H1 (cell line): ENCODE data around the gene PLTP.

Source experiments
- ATF3 ChIP-seq: IDR thresholded peaks from 2 replicates; pipeline ENCODE4 v1.6.1; 2011; ENCODE audit warnings: low read depth, mild to moderate bottlenecking, low read length; ENCODE audit not compliant: insufficient read depth
- CREB1 ChIP-seq: IDR thresholded peaks from 2 replicates; pipeline ENCODE4 v1.6.1; 2012; ENCODE audit warnings: inconsistent platforms
- CTCF ChIP-seq, 3 experiments: IDR thresholded peaks; 1 replicate in 2 of 3; 2 replicates in 1 of 3; pipeline versions ENCODE4 v1.5.1 to v1.6.1; 2011; ENCODE audit warnings: low read length in 3 of 3, mild to moderate bottlenecking in 3 of 3, inconsistent platforms in 2 of 3, low read depth in 1 of 3, moderate library complexity in 1 of 3; ENCODE audit not compliant: insufficient read depth in 1 of 3; ENCODE audit errors: control extremely low read depth in 1 of 3
- POLR2A ChIP-seq, 2 experiments: IDR thresholded peaks; 1 replicate in 1 of 2; 2 replicates in 1 of 2; pipeline ENCODE4 v1.6.1; 2011; ENCODE audit warnings: low read depth in 2 of 2, low read length in 2 of 2, mild to moderate bottlenecking in 2 of 2; ENCODE audit errors: control extremely low read depth in 1 of 2
- POU5F1 ChIP-seq: IDR thresholded peaks from 2 replicates; pipeline ENCODE4 v1.6.1; 2011; ENCODE audit warnings: low read depth, mild to moderate bottlenecking, low read length, moderate library complexity
- RAD21 ChIP-seq, 2 experiments: IDR thresholded peaks in 1 of 2; conservative IDR thresholded peaks in 1 of 2; 2 replicates each; pipeline ENCODE4 v1.6.1; 2011; ENCODE audit warnings: low read depth in 2 of 2, low read length in 2 of 2, improper control_type of control experiment in 1 of 2, inconsistent platforms in 1 of 2, mild to moderate bottlenecking in 1 of 2, moderate library complexity in 1 of 2
- USF2 ChIP-seq: IDR thresholded peaks from 2 replicates; pipeline ENCODE4 v1.6.1; 2011; ENCODE audit warnings: low read length, improper control_type of control experiment
- ZNF274 ChIP-seq: IDR thresholded peaks from 2 replicates; pipeline ENCODE4 v1.7.0; 2012; ENCODE audit warnings: low read length, borderline replicate concordance; ENCODE audit errors: extremely low read depth

GRCh38 chr20:45944965-45945677 lies 33.2 kb upstream of the PLTP start:
- TF ChIP-seq CREB1: no peak
- TF ChIP-seq CTCF (IDR thresholded peaks at IDR 0.05; ENCODE audit: control extremely low read depth in 1 of 3, insufficient read depth in 1 of 3, low read depth in 1 of 3, low read length in 3 of 3): no peak
- TF ChIP-seq RAD21 (IDR thresholded peaks at IDR 0.05 in 1 of 2, conservative IDR thresholded peaks at IDR 0.05 in 1 of 2; ENCODE audit: low read depth in 2 of 2, low read length in 2 of 2): peak in 1 of 2 experiments; percentile 10; a peak in 1 of 4 replicates
- TF ChIP-seq POU5F1: no peak
- no peak for TF ChIP-seq USF2
- TF ChIP-seq POLR2A (IDR thresholded peaks at IDR 0.05; ENCODE audit: control extremely low read depth in 1 of 2, low read depth in 2 of 2, low read length in 2 of 2): no peak
- TF ChIP-seq ZNF274: no peak
- no peak for TF ChIP-seq ATF3
